Measurements from ENCODE around the gene KCTD16. TPM values are rescaled to one million over a fixed set of nuclear protein-coding genes. Genes with fewer than 3 reads are reported as not detected.

The KCTD16 gene
- total and polyA plus RNA-seq, 5 donors from 2014 or later = 0.44 TPM; not detected in 4

DNA sequence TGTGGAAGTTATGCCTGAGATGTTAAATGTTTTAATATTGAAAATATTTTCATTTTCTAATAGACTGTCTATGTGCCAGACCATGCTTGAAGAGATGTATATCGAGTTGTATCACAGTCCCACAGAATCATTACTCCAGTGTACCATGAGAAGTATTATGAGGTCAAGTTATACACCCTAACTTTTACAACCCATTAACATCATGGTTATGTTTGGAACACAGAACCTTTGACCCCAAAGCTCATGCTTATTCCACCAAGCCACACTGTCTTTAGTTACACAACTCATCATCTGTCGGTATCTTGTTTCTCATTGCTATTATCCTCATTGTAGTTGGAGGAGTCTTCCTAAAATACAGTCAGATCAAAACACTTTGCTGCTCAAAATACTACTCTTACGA lies 248.0 kb downstream of the KCTD16 start:
- no peaks in the 10 kb centered on the region for H3K36me3 ChIP-seq (ENCODE audit: control insufficient read depth, insufficient read depth, low read length)
- Mint-ChIP-seq H3K4me3 (no peak overlapping the region), H3K4me1 (no peaks in the 10 kb centered on the region), H3K36me3 (no peaks in the 10 kb centered on the region), H3K27me3 (no peaks in the 10 kb centered on the region), H3K9me3 (peaks cover 0 to 28% (median 4%) of the 10 kb centered on the region in 7 donors), H3K27ac (no peak overlapping the region)
- no peaks in the 10 kb centered on the region for H3K4me1 ChIP-seq (ENCODE audit: control insufficient read depth, insufficient read depth, low read length, poor library complexity, severe bottlenecking)
- H3K27me3 ChIP-seq (ENCODE audit: control insufficient read depth, insufficient read depth, low read length) = no peaks in the 10 kb centered on the region
- DNase-seq (no peak), ATAC-seq (ENCODE audit: low read depth in 2 of 2) (no peak)
- H3K9me3 ChIP-seq (ENCODE audit: control insufficient read depth in 2 of 2, low read length in 2 of 2) = no peaks in the 10 kb centered on the region
- H3K27ac ChIP-seq (ENCODE audit: insufficient read depth, low read length, poor library complexity, severe bottlenecking) = no peak overlapping the region
- no peak overlapping the region for H3K4me3 ChIP-seq (ENCODE audit: low read depth, low read length)

DNA sequence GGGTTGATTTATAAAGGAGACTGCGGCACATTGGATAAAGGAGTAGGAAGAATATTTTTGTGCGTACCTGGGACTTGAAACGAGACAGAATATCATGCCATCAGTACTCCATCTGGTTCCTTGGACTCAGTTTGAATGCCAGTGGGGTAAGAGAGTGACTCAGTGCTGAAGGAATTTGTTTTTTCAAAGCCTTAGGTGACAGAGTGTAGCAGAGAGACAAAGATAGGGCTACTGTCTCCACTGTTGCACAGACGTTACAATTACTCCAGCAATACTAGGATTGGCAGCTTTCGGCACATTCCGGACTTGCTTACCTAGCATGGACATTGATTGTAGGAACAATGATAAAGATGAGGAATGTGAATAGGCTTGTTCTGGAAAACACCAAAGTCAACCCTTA lies 250.7 kb downstream of the KCTD16 start:
- DNase-seq (no peak), ATAC-seq (ENCODE audit: low read depth in 2 of 2) (no peak)
- no peaks in the 10 kb centered on the region for H3K4me1 Mint-ChIP-seq
- no peak overlapping the region for H3K27ac Mint-ChIP-seq
- Histone ChIP-seq H3K36me3 (ENCODE audit: control insufficient read depth, insufficient read depth, low read length) (no peaks in the 10 kb centered on the region), H3K4me3 (ENCODE audit: low read depth, low read length) (no peak overlapping the region), H3K4me1 (ENCODE audit: control insufficient read depth, insufficient read depth, low read length, poor library complexity, severe bottlenecking) (no peaks in the 10 kb centered on the region), H3K27me3 (ENCODE audit: control insufficient read depth, insufficient read depth, low read length) (no peaks in the 10 kb centered on the region), H3K27ac (ENCODE audit: insufficient read depth, low read length, poor library complexity, severe bottlenecking) (no peak overlapping the region), H3K9me3 (ENCODE audit: control insufficient read depth in 2 of 2, low read length in 2 of 2) (no peaks in the 10 kb centered on the region)
- no peaks in the 10 kb centered on the region for H3K27me3 Mint-ChIP-seq
- H3K9me3 Mint-ChIP-seq = peaks cover 0 to 24% (median 5%) of the 10 kb centered on the region in 7 donors
- no peak overlapping the region for H3K4me3 Mint-ChIP-seq
- no peaks in the 10 kb centered on the region for H3K36me3 Mint-ChIP-seq

- no peak overlapping the region for H3K27ac ChIP-seq (ENCODE audit: insufficient read depth, low read length, poor library complexity, severe bottlenecking)
- H3K9me3 Mint-ChIP-seq = peaks cover 0 to 19% (median 5%) of the 10 kb centered on the region in 7 donors
- no peaks in the 10 kb centered on the region for H3K4me1 Mint-ChIP-seq
- no peaks in the 10 kb centered on the region for H3K36me3 Mint-ChIP-seq
- ATAC-seq (ENCODE audit: low read depth in 2 of 2) (no peak), DNase-seq (no peak)
- H3K27me3 Mint-ChIP-seq = no peaks in the 10 kb centered on the region
- H3K27ac Mint-ChIP-seq = no peak overlapping the region
- H3K36me3 ChIP-seq (ENCODE audit: control insufficient read depth, insufficient read depth, low read length) = no peaks in the 10 kb centered on the region
- H3K4me3 ChIP-seq (ENCODE audit: low read depth, low read length) = no peak overlapping the region
- no peaks in the 10 kb centered on the region for H3K4me1 ChIP-seq (ENCODE audit: control insufficient read depth, insufficient read depth, low read length, poor library complexity, severe bottlenecking)
- H3K9me3 ChIP-seq (ENCODE audit: control insufficient read depth in 2 of 2, low read length in 2 of 2) = no peaks in the 10 kb centered on the region
- H3K4me3 Mint-ChIP-seq = no peak overlapping the region
- no peaks in the 10 kb centered on the region for H3K27me3 ChIP-seq (ENCODE audit: control insufficient read depth, insufficient read depth, low read length)
Observed at GRCh38 chr5:144422018-144422727, 251.5 kb downstream of the KCTD16 start.

- Histone ChIP-seq H3K36me3 (ENCODE audit: control insufficient read depth, insufficient read depth, low read length) (no peaks in the 10 kb centered on the region), H3K27ac (ENCODE audit: insufficient read depth, low read length, poor library complexity, severe bottlenecking) (no peak overlapping the region), H3K9me3 (ENCODE audit: control insufficient read depth in 2 of 2, low read length in 2 of 2) (no peaks in the 10 kb centered on the region), H3K4me1 (ENCODE audit: control insufficient read depth, insufficient read depth, low read length, poor library complexity, severe bottlenecking) (no peaks in the 10 kb centered on the region), H3K27me3 (ENCODE audit: control insufficient read depth, insufficient read depth, low read length) (no peaks in the 10 kb centered on the region), H3K4me3 (ENCODE audit: low read depth, low read length) (no peak overlapping the region)
- no peaks in the 10 kb centered on the region for H3K4me1 Mint-ChIP-seq
- peaks cover 0 to 11% (median 4%) of the 10 kb centered on the region in 7 donors for H3K9me3 Mint-ChIP-seq
- no peak overlapping the region for H3K27ac Mint-ChIP-seq
- no peak for ATAC-seq (ENCODE audit: low read depth in 2 of 2)
- H3K27me3 Mint-ChIP-seq = no peaks in the 10 kb centered on the region
- no peak overlapping the region for H3K4me3 Mint-ChIP-seq
- DNase-seq = no peak
- H3K36me3 Mint-ChIP-seq = no peaks in the 10 kb centered on the region
Observed at GRCh38 chr5:144427866-144428265, 257.2 kb downstream of the KCTD16 start.

- DNase-seq = no peak
- Mint-ChIP-seq H3K27me3 (no peaks in the 10 kb centered on the region), H3K27ac (no peak overlapping the region), H3K36me3 (no peaks in the 10 kb centered on the region), H3K4me1 (no peaks in the 10 kb centered on the region), H3K4me3 (no peak overlapping the region), H3K9me3 (peaks cover 0 to 8% (median 4%) of the 10 kb centered on the region in 7 donors)
- Histone ChIP-seq H3K27me3 (ENCODE audit: control insufficient read depth, insufficient read depth, low read length) (no peaks in the 10 kb centered on the region), H3K4me3 (ENCODE audit: low read depth, low read length) (no peak overlapping the region), H3K27ac (ENCODE audit: insufficient read depth, low read length, poor library complexity, severe bottlenecking) (no peak overlapping the region), H3K4me1 (ENCODE audit: control insufficient read depth, insufficient read depth, low read length, poor library complexity, severe bottlenecking) (no peaks in the 10 kb centered on the region), H3K9me3 (ENCODE audit: control insufficient read depth in 2 of 2, low read length in 2 of 2) (no peaks in the 10 kb centered on the region), H3K36me3 (ENCODE audit: control insufficient read depth, insufficient read depth, low read length) (no peaks in the 10 kb centered on the region)
- no peak for ATAC-seq (ENCODE audit: low read depth in 2 of 2)
Observed at GRCh38 chr5:144428326-144428725, 257.7 kb downstream of the KCTD16 start.

- Histone ChIP-seq H3K9me3 (ENCODE audit: control insufficient read depth in 2 of 2, low read length in 2 of 2) (no peaks in the 10 kb centered on the region), H3K36me3 (ENCODE audit: control insufficient read depth, insufficient read depth, low read length) (no peaks in the 10 kb centered on the region), H3K4me3 (ENCODE audit: low read depth, low read length) (no peak overlapping the region), H3K27me3 (ENCODE audit: control insufficient read depth, insufficient read depth, low read length) (no peaks in the 10 kb centered on the region), H3K4me1 (ENCODE audit: control insufficient read depth, insufficient read depth, low read length, poor library complexity, severe bottlenecking) (no peaks in the 10 kb centered on the region), H3K27ac (ENCODE audit: insufficient read depth, low read length, poor library complexity, severe bottlenecking) (no peak overlapping the region)
- Mint-ChIP-seq H3K27ac (no peak overlapping the region), H3K4me3 (no peak overlapping the region), H3K9me3 (peaks cover 0 to 6% (median 4%) of the 10 kb centered on the region in 7 donors), H3K4me1 (no peaks in the 10 kb centered on the region), H3K36me3 (no peaks in the 10 kb centered on the region), H3K27me3 (no peaks in the 10 kb centered on the region)
- ATAC-seq (ENCODE audit: low read depth in 2 of 2) (no peak), DNase-seq (no peak)
Observed at GRCh38 chr5:144429405-144429804, 258.7 kb downstream of the KCTD16 start.

DNA sequence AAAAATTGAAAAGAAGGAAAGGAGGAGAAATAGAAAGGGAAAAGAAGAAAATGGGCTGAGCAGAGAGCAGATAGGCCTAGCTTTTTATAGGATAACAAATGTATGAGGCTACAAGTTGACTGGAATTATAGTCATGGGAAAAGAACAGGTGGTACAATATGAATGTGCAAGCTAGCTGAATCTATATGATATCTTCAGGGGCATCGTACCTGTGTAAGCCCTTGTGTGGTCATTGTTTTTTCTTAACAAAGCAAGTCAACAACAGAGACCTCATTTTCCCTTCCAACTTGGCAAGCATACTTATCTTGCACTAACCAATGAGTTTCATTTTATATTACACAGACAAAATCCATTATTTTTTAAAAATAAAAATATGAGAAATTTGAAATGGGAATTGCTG lies 259.2 kb downstream of the KCTD16 start:
- H3K4me3 ChIP-seq (ENCODE audit: low read depth, low read length) = no peak overlapping the region
- no peak overlapping the region for H3K27ac ChIP-seq (ENCODE audit: insufficient read depth, low read length, poor library complexity, severe bottlenecking)
- DNase-seq (no peak), ATAC-seq (ENCODE audit: low read depth in 2 of 2) (no peak)
- H3K27me3 ChIP-seq (ENCODE audit: control insufficient read depth, insufficient read depth, low read length) = no peaks in the 10 kb centered on the region
- Mint-ChIP-seq H3K27ac (no peak overlapping the region), H3K36me3 (no peaks in the 10 kb centered on the region), H3K4me1 (no peaks in the 10 kb centered on the region), H3K4me3 (no peak overlapping the region), H3K9me3 (peaks cover 0 to 10% (median 4%) of the 10 kb centered on the region in 7 donors), H3K27me3 (no peaks in the 10 kb centered on the region)
- H3K36me3 ChIP-seq (ENCODE audit: control insufficient read depth, insufficient read depth, low read length) = no peaks in the 10 kb centered on the region
- H3K9me3 ChIP-seq (ENCODE audit: control insufficient read depth in 2 of 2, low read length in 2 of 2) = no peaks in the 10 kb centered on the region
- no peaks in the 10 kb centered on the region for H3K4me1 ChIP-seq (ENCODE audit: control insufficient read depth, insufficient read depth, low read length, poor library complexity, severe bottlenecking)

DNA sequence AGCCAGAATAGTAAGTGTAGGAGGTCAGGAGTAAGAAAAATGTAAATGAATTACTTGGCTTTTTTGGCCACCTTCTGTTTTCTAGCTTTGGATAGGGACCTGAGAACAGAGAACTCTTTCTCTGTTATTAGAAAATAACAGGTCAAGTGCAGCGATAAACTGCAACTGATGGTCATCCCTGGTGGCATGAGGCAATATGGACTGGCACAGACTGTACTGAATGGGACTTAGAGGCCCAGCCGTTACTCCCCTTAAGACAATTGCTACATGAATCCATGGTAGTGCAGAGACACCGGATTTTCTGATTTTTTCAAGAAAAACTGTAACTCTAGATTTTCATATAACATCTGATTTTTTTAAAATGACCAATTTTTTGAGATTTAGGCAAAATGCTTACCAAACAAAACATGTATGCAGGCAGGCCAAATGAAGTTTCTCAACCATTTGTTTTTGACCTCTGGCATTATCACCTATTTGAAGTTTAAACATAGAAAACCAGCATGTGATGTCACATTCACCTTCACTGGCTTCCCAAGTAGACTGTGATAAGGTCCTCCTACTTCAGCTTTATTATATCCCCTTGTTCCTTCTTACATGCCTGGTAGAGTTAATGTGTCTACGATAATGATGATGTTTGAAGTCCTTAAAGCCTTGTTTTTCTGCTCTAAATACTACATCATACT lies 262.6 kb downstream of the KCTD16 start:
- Mint-ChIP-seq H3K9me3 (peaks cover 0 to 11% (median 4%) of the 10 kb centered on the region in 7 donors), H3K27me3 (no peaks in the 10 kb centered on the region), H3K27ac (no peak overlapping the region), H3K4me3 (no peak overlapping the region), H3K36me3 (no peaks in the 10 kb centered on the region), H3K4me1 (no peaks in the 10 kb centered on the region)
- Histone ChIP-seq H3K27ac (ENCODE audit: insufficient read depth, low read length, poor library complexity, severe bottlenecking) (no peak overlapping the region), H3K9me3 (ENCODE audit: control insufficient read depth in 2 of 2, low read length in 2 of 2) (peaks cover 0 to 7% of the 10 kb centered on the region in 2 experiments), H3K4me3 (ENCODE audit: low read depth, low read length) (no peak overlapping the region), H3K36me3 (ENCODE audit: control insufficient read depth, insufficient read depth, low read length) (no peaks in the 10 kb centered on the region), H3K4me1 (ENCODE audit: control insufficient read depth, insufficient read depth, low read length, poor library complexity, severe bottlenecking) (no peaks in the 10 kb centered on the region), H3K27me3 (ENCODE audit: control insufficient read depth, insufficient read depth, low read length) (no peaks in the 10 kb centered on the region)
- no peak for DNase-seq
- ATAC-seq (ENCODE audit: low read depth in 2 of 2) = no peak
